Measurements from ENCODE around the gene METTL25B.
"Not testable (repeated sequence)": the region's sequence is repeated elsewhere in the genome, so short reads cannot be mapped to it uniquely, and the experiment has no call there.

Gene METTL25B

GRCh38 chr1:156750191-156750672 lies 22.0 kb downstream of the METTL25B start:
- peak; percentile 51 for DNase-seq

GRCh38 chr1:156750711-156751450 lies 22.6 kb downstream of the METTL25B start:
- peak; percentile 50 for DNase-seq

DNA sequence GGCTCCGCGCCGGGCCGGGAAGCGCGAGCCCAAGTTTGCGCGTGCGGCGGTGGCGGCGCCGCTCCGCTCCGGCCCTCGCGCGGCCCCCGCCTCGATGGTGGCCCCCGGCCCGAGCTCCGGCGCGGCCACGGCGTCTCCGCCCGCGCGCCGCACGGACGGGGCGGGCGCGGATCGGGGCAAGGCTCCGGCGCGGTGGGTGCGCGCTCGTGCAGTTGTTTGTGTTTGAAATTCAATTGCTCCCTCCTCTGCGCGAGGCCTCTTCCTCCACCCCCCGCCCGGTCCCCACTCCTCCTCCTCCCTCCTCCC lies 23.1 kb downstream of the METTL25B start, which contains the start of gene HDGF:
HDGF (minus strand) TSS at position 225 of the 306 bp plus-strand sequence. CDS start 246 bp downstream, outside the sequence.
- DNase-seq, result no peak

DNA sequence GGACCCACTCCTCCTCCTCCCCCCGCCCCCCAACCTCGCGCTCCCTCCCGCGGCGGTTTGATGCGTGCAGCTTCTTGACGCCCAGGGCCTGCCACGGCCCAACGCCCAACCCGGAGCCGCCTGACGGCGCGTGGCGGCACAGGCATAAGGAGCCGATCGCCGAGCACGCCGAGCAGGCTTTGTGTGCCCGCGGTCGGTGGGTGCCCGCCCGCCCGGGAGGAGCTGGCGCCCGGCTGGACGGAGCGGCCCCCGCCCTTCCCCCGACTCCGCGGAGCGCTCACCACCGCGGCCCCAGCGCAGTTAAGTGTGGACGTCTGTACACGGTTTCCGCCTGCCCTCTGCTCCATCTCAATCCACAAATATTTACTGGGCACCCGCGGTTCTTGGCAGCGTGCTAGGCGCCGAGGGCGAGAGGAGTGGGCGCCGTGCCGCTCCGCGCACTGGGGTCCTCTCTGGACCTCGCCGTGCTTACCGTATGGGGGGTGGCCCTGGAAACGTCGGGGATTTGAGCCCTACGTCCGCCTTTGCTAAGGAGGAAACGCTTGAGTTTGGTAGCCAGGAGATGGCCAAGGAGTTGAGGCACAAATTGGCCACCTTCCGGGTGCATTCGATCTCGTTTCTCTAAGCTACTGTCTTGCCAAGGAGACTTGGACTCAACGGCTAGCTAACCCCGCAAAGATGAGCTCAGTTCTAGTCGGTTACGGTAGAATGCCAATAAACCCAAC lies 23.6 kb downstream of the METTL25B start:
- peak; percentile 97 for DNase-seq

DNA sequence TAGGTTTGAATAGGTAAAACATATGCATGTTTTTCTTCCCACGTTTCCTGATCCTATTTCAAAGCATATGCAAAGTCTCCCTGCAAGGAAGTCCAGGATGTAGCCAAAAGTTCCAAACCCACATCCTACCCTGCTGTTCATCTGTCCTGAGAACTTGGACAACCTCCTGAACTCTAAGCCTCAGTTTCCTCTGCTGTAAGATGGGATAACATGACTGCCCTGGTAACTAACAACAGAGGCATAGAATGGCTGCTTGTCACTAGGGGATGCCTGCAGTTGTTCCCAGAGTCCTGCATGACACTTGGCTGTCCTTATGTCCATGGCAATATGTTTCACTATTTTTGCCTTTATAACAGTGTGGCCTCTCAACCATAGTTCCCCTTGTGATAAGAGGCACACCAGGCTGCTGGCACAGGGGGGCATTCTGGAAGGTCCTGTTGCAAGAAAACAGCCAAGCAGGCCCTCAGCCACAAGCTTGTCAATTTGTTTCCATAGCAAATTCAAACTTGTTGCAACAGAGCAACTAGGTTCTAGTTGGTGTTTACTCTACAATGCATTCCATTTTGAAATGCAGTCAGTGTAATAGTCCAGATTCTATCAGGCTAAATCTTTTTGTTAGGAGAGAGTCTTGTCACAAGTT lies 24.7 kb downstream of the METTL25B start:
- no peak for DNase-seq

- no peak for DNase-seq
Observed at GRCh38 chr1:156754219-156754618, 25.9 kb downstream of the METTL25B start.

DNA sequence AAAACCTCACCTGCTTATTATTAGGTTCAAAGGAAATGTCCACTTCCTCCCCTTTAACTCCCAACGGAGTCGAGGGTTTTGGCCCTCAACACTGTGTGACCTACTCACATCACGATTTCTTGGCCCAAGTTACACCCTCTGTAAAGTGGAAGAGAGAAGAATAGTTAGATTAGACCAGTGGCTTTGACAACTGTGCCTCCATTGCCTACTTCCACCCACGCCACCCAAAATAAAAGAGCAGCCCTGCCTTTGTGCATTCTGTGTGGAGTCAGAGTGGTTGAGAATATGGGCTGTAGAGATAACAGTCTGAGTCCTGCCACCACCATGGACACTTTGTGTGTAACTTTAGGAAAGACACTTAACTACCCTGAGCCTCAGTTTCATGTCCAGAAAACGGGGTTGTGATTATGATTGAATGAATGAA lies 27.3 kb downstream of the METTL25B start:
- no peak for DNase-seq

- no peak for DNase-seq
Observed at GRCh38 chr1:156756355-156756754, 28.1 kb downstream of the METTL25B start.

DNA sequence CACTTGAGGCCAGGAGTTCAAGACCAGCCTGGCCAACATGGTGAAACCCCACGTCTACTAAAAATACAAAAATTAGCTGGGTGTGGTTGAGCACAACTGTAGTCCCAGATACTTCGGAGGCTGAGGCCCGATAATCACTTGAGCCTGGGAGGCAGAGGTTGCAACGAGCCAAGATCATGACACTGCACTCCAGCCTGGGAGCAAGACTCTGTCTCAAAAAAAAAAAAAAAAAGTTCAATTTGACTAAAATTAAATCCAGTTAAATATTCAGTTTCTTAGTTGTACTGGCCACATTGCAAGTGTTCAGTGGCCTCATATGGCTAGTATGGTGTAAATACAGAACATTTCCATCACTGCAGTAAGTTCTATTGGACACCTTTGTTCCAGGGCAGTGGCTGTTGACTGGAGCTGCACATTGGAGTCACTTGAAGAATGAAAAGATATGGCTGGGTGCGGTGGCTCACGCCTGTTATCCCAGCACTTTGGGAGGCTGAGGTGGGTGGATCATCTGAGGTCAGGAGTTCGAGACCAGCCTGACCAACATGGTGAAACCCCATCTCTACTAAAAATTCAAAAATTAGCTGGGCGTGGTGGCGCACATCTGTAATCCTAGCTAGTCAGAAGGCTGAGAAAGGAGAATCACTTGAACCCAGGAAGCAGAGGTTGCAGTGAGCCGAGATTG lies 29.4 kb downstream of the METTL25B start:
- not testable (repeated sequence) for DNase-seq

- no peak for DNase-seq
Observed at GRCh38 chr1:156760092-156760795, 32.0 kb downstream of the METTL25B start.

- DNase-seq, result no peak
Observed at GRCh38 chr1:156760796-156761104, 32.5 kb downstream of the METTL25B start.

DNA sequence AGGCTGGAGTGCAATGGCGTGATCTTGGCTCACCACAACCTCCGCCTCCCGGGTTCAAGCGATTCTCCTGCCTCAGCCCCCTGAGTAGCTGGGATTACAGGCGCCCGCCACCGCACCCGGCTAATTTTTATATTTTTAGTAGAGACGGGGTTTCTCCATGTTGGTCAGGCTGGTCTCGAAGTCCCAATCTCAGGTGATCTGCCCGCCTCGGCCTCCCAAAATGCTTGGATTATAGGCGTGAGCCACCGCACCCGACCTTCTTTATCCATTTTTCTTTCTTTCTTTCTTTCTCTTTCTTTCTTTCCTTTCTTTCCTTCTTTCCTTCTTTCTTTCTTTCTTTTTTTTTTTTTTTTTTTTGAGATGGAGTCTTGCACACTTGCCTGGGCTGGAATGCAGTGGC lies 36.9 kb downstream of the METTL25B start:
- DNase-seq, result not testable (repeated sequence)

DNA sequence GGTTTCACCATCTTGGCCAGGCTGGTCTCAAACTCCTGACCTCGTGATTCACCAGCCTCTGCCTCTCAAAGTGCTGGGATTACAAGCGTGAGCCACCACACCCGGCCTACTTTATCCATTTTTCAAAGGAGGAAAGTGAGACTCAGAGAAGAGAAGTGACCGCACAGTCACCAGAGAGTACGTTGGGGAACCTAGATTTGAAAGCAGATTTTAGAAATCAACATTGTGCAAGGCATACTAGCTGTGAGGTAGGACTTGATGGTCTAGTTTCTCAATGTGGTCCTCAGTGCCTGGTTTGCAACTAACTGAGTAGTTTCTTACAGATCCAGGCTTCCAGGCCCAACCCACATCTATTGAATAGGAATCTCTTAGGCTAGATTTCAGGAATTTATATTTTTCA lies 37.4 kb downstream of the METTL25B start:
- DNase-seq, result no peak

DNA sequence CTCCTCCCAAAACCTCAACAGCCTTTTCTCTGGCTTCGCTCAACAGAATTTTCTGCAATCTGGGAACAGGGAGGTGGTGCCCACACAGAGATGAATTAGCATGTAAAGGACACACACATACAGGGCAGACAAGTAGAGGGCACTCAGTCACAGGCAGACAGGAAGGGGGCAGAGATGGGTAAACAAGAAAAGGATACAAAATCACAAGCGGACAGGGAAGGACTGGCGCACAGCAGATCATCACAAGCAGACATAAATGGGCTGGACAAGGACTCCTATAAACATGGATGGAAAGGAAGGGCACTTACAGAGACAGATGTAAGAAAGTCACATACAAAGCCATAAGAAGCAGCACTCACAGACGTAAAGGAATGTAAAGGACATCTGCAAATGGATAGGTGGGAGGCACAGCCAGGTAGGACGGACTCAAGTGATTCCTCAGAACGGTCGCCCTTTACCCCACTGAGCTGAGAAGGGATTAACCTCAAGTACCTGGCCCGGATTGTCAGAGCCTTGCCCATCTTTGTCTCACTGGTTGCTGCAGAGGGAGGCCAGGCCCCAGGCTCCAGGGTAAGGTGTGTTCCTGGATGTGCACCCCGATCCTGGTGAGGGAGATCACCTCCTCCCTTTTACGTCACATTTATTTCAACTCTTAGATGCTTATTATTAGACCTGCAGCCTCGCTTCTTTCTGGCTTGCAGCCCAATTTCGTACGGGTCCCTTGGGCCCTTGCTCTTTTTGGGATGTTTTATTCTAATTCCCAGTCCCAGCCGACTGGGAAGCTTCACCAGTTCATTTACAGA lies 38.2 kb downstream of the METTL25B start:
- no peak for DNase-seq

GRCh38 chr1:156767101-156767878 lies 39.0 kb downstream of the METTL25B start, which contains the start of gene PRCC:
TSS of gene PRCC (plus strand) at chr1:156767535. CDS start at chr1:156767772, 237 bp downstream.
- peak; percentile 100 for DNase-seq

DNA sequence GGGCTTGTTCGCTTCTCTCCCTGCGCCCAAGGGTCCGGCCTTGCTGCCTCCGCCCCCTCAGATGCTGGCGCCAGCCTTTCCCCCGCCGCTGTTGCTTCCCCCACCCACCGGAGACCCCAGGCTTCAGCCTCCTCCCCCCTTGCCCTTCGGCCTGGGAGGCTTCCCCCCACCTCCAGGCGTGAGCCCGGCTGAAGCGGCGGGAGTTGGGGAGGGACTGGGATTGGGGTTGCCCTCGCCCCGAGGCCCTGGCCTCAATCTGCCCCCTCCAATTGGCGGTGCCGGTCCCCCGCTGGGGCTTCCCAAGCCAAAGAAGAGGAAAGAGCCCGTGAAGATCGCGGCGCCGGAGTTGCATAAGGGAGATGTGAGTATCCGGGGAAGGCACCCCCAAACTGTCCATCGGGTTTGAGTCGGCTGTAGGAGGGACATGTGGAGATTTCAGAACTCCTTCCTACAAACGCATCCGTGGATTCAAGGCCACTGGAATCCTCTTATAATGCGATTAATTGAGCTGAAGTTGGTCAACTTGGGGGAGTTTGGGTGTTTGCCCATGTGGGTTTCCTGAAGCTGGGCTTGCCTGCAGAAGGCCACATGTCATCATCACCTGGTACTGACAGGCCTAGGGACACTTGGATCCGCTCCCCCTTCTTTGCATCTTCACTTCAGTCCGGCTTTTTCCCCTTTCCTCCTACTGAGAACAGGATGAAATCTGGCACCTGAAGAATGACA lies 39.8 kb downstream of the METTL25B start:
- peak; percentile 31 for DNase-seq

DNA sequence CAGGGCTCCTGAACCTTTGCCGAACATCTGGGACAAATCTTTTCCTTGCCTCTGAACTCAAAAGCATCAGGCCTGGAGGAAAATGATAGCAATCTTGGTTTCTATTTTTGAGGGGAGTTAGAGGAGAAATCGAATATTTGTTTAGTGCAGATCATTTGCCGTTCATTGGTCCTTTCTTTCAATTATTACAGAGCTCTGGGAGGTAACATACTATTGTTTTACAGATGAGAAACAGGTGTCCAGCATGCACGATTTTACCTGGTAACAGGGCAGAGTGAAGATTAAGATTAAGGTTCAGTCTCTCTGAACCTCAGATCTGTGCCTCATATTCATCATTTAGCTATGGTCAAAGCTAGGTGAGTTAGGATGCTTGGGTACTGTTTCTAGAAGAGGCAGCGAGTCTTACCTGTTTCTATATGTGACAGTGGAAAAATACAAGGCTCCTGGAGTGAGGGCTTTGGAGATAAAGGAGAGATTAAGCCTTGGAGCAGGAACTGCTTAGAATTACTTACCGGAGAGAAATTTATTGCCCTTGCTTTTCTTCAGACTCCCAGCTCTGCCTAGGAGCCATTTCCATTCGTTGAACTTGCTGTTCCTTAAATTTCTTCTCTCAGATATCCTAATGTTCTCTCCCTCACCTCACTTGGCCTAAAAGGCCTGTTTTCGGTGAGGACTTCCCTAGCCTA lies 40.5 kb downstream of the METTL25B start:
- DNase-seq, result no peak

GRCh38 chr1:156772222-156772621 lies 44.0 kb downstream of the METTL25B start:
- no peak for DNase-seq

GRCh38 chr1:156772728-156773497 lies 44.6 kb downstream of the METTL25B start:
- no peak for DNase-seq

Data from CD4-positive, alpha-beta T cell treated with Interleukin-21 for 1 hour (primary cell).